Measurements from ENCODE around the gene TMEM132D. TPM values are rescaled to one million over a fixed set of nuclear protein-coding genes. Genes with fewer than 3 reads are reported as not detected.

Gene TMEM132D
- total RNA-seq, 2 donors from 2014 or later = not detected

GRCh38 chr12:129084875-129085826 lies 818.7 kb downstream of the TMEM132D start:
- H3K27me3 ChIP-seq (replicated peaks; ENCODE audit: insufficient read depth) = no peaks in the 10 kb centered on the region
- no peak for TF ChIP-seq CTCF (IDR thresholded peaks at IDR 0.05)
- no peaks in the 10 kb centered on the region for H3K4me1 ChIP-seq (ENCODE audit: control insufficient read depth in 1 of 2, low read depth in 2 of 2)
- no peaks in the 10 kb centered on the region for H3K9me3 ChIP-seq
- no peaks in the 10 kb centered on the region for H3K36me3 ChIP-seq
- H3K4me3 ChIP-seq = no peak overlapping the region
- no peak for DNase-seq (ENCODE audit: low spot score)
- no peak for ATAC-seq (ENCODE audit: insufficient number of reproducible peaks, low FRiP score, low read depth)
- no peak overlapping the region for H3K27ac ChIP-seq

- DNase-seq (ENCODE audit: low spot score) (no peak), ATAC-seq (ENCODE audit: insufficient number of reproducible peaks, low FRiP score, low read depth) (no peak)
- no peaks in the 10 kb centered on the region for H3K36me3 ChIP-seq
- no peaks in the 10 kb centered on the region for H3K9me3 ChIP-seq
- no peak overlapping the region for H3K4me3 ChIP-seq
- TF ChIP-seq CTCF (IDR thresholded peaks at IDR 0.05) = no peak
- H3K27ac ChIP-seq = no peak overlapping the region
- no peaks in the 10 kb centered on the region for H3K27me3 ChIP-seq (replicated peaks; ENCODE audit: insufficient read depth)
- no peaks in the 10 kb centered on the region for H3K4me1 ChIP-seq (ENCODE audit: control insufficient read depth in 1 of 2, low read depth in 2 of 2)
These were observed 820.5 kb downstream of the TMEM132D start for GRCh38 chr12:129083121-129083840.

GRCh38 chr12:129082441-129082840 lies 821.4 kb downstream of the TMEM132D start:
- H3K27ac ChIP-seq = no peak overlapping the region
- H3K27me3 ChIP-seq (replicated peaks; ENCODE audit: insufficient read depth) = no peaks in the 10 kb centered on the region
- no peak for TF ChIP-seq CTCF (IDR thresholded peaks at IDR 0.05)
- DNase-seq (ENCODE audit: low spot score) (no peak), ATAC-seq (ENCODE audit: insufficient number of reproducible peaks, low FRiP score, low read depth) (no peak)
- no peak overlapping the region for H3K4me3 ChIP-seq
- H3K4me1 ChIP-seq (ENCODE audit: control insufficient read depth in 1 of 2, low read depth in 2 of 2) = no peaks in the 10 kb centered on the region
- H3K36me3 ChIP-seq = no peaks in the 10 kb centered on the region
- H3K9me3 ChIP-seq = no peaks in the 10 kb centered on the region

GRCh38 chr12:129081755-129082250 lies 822.0 kb downstream of the TMEM132D start:
- Histone ChIP-seq H3K4me1 (ENCODE audit: control insufficient read depth in 1 of 2, low read depth in 2 of 2) (no peaks in the 10 kb centered on the region), H3K4me3 (no peak overlapping the region), H3K9me3 (no peaks in the 10 kb centered on the region), H3K27me3 (replicated peaks; ENCODE audit: insufficient read depth) (no peaks in the 10 kb centered on the region), H3K27ac (no peak overlapping the region), H3K36me3 (no peaks in the 10 kb centered on the region)
- TF ChIP-seq CTCF (IDR thresholded peaks at IDR 0.05) = no peak
- DNase-seq (ENCODE audit: low spot score) (no peak), ATAC-seq (ENCODE audit: insufficient number of reproducible peaks, low FRiP score, low read depth) (no peak)

GRCh38 chr12:129080821-129081220 lies 823.0 kb downstream of the TMEM132D start:
- Histone ChIP-seq H3K9me3 (no peaks in the 10 kb centered on the region), H3K27me3 (replicated peaks; ENCODE audit: insufficient read depth) (no peaks in the 10 kb centered on the region), H3K4me3 (no peak overlapping the region), H3K4me1 (ENCODE audit: control insufficient read depth in 1 of 2, low read depth in 2 of 2) (no peaks in the 10 kb centered on the region), H3K36me3 (no peaks in the 10 kb centered on the region), H3K27ac (no peak overlapping the region)
- TF ChIP-seq CTCF (IDR thresholded peaks at IDR 0.05) = no peak
- ATAC-seq (ENCODE audit: insufficient number of reproducible peaks, low FRiP score, low read depth) (no peak), DNase-seq (ENCODE audit: low spot score) (no peak)

All from thoracic aorta (tissue), 2 donors.